Nephron (organoid): ENCODE results near the gene CCDC24.

Experiments
- H3K27ac Mint-ChIP-seq, 3 experiments: 2 replicates each; pipeline ENCODE4 v1.8.0; 2020; ENCODE audit warnings: mixed read lengths in 3 of 3, mild to moderate bottlenecking in 2 of 3, moderate library complexity in 1 of 3
- H3K27me3 Mint-ChIP-seq: 2 replicates; pipeline ENCODE4 v1.8.0; 2021; ENCODE audit warnings: low read depth, mild to moderate bottlenecking, moderate library complexity, mixed read lengths
- H3K36me3 Mint-ChIP-seq: 2 replicates; pipeline ENCODE4 v1.8.0; 2020; ENCODE audit warnings: low read depth, mixed read lengths
- H3K4me1 Mint-ChIP-seq: 2 replicates; pipeline ENCODE4 v1.8.0; 2020; ENCODE audit warnings: mixed read lengths
- H3K4me3 Mint-ChIP-seq, 3 experiments: 2 replicates each; pipeline ENCODE4 v1.8.0; 2020; ENCODE audit warnings: mild to moderate bottlenecking in 3 of 3, mixed read lengths in 3 of 3, moderate library complexity in 2 of 3
- H3K9me3 Mint-ChIP-seq: 2 replicates; pipeline ENCODE4 v1.8.0; 2020; ENCODE audit warnings: mixed read lengths
- CTCF ChIP-seq, 3 experiments: fragments of 200-600 bp; sonication (generic); IDR thresholded peaks; one replicate each; pipeline ENCODE4 v1.5.0; 2021; ENCODE audit warnings: antibody characterized with exemption in 3 of 3; ENCODE audit not compliant: unreplicated experiment in 3 of 3

CCDC24 gene

GRCh38 chr1:44040846-44041245, 49.4 kb downstream of the CCDC24 start:
- Mint-ChIP-seq H3K27me3 (peaks cover 12% of the 10 kb centered on the region), H3K36me3 (no peaks in the 10 kb centered on the region), H3K27ac (no peak overlapping the region), H3K4me3 (no peak overlapping the region), H3K4me1 (peaks cover 24% of the 10 kb centered on the region), H3K9me3 (no peaks in the 10 kb centered on the region)
- no peak for TF ChIP-seq CTCF (IDR thresholded peaks at IDR 0.05; ENCODE audit: unreplicated experiment in 3 of 3)

- Mint-ChIP-seq H3K27me3 (peaks cover 17% of the 10 kb centered on the region), H3K27ac (no peak overlapping the region), H3K4me1 (peaks cover 16% of the 10 kb centered on the region), H3K4me3 (no peak overlapping the region), H3K9me3 (no peaks in the 10 kb centered on the region), H3K36me3 (no peaks in the 10 kb centered on the region)
- no peak for TF ChIP-seq CTCF (IDR thresholded peaks at IDR 0.05; ENCODE audit: unreplicated experiment in 3 of 3)
These were observed 52.0 kb downstream of the CCDC24 start for GRCh38 chr1:44043176-44044070.

- Mint-ChIP-seq H3K27ac (no peak overlapping the region), H3K27me3 (peaks cover 17% of the 10 kb centered on the region)
These were observed 52.8 kb downstream of the CCDC24 start for GRCh38 chr1:44044071-44044801.

GRCh38 chr1:44045064-44045463, 53.7 kb downstream of the CCDC24 start:
- H3K36me3 Mint-ChIP-seq = no peaks in the 10 kb centered on the region
- peaks cover 17% of the 10 kb centered on the region for H3K27me3 Mint-ChIP-seq
- TF ChIP-seq CTCF (IDR thresholded peaks at IDR 0.05; ENCODE audit: unreplicated experiment in 3 of 3) = no peak
- no peaks in the 10 kb centered on the region for H3K9me3 Mint-ChIP-seq
- H3K4me3 Mint-ChIP-seq = no peak overlapping the region
- peaks cover 17% of the 10 kb centered on the region for H3K4me1 Mint-ChIP-seq
- H3K27ac Mint-ChIP-seq = no peak overlapping the region

More at GRCh38 chr1:44044071-44044801, 52.8 kb downstream of the CCDC24 start:
- Mint-ChIP-seq H3K4me3 (no peak overlapping the region), H3K9me3 (no peaks in the 10 kb centered on the region), H3K36me3 (no peaks in the 10 kb centered on the region), H3K4me1 (peaks cover 11% of the 10 kb centered on the region)
- no peak for TF ChIP-seq CTCF (IDR thresholded peaks at IDR 0.05; ENCODE audit: unreplicated experiment in 3 of 3)
